AG04449 (cell line): ENCODE data around the gene GSG1L.

Experiments
- CTCF ChIA-PET: fragments of 350-600 bp; formaldehyde crosslinking; extraction: SDS; loops from one replicate; lab custom pipeline; 2021; ENCODE audit warnings: antibody characterized with exemption; lab: Yijun Ruan, JAX
- POLR2A ChIA-PET: fragments of 400-600, 350-600 bp; formaldehyde crosslinking; extraction: SDS; loops from one replicate; lab custom pipeline; 2020; ENCODE audit warnings: antibody characterized with exemption, inconsistent platforms; lab: Yijun Ruan, JAX
- DNase-seq: peaks from one replicate; pipeline ENCODE4 v3.0.0-alpha.2; 2010; ENCODE audit warnings: low read depth, low spot score
- H3K4me3 ChIP-seq: 2 replicates; pipeline ENCODE4 v1.5.1; 2011; ENCODE audit warnings: low read depth, mild to moderate bottlenecking, control low read depth, low read length
- CTCF ChIP-seq: IDR thresholded peaks from one replicate; pipeline ENCODE4 v1.5.1; 2011; ENCODE audit warnings: mild to moderate bottlenecking, moderate library complexity, low read length, control low read depth, inconsistent platforms; ENCODE audit not compliant: insufficient read depth; ENCODE audit errors: missing control alignments

Gene GSG1L

GRCh38 chr16:27993587-27993986, 69.9 kb downstream of the GSG1L start:
- POLR2A ChIA-PET = no interaction called here
- CTCF ChIA-PET = no interaction called here
- DNase-seq = no peak
- TF ChIP-seq CTCF = no peak
- no peak overlapping the region for H3K4me3 ChIP-seq

- H3K4me3 ChIP-seq = no peak overlapping the region
- DNase-seq = no peak
- ChIA-PET POLR2A (no interaction called here), CTCF (no interaction called here)
- TF ChIP-seq CTCF = no peak
These were observed 71.6 kb downstream of the GSG1L start for GRCh38 chr16:27991876-27992275.

GRCh38 chr16:27985981-27986380, 77.5 kb downstream of the GSG1L start:
- POLR2A ChIA-PET = no interaction called here

GRCh38 chr16:27984121-27984520, 79.4 kb downstream of the GSG1L start:
- no peak for TF ChIP-seq CTCF
- CTCF ChIA-PET = interaction anchor here (1.9 kb wide), 1 partner anchor 12 kb away, joined by 7 read pairs; no protein-coding TSS in a partner anchor
- no peak overlapping the region for H3K4me3 ChIP-seq
- POLR2A ChIA-PET = no interaction called here
- DNase-seq = no peak

More at GRCh38 chr16:27985981-27986380, 77.5 kb downstream of the GSG1L start:
- no peak overlapping the region for H3K4me3 ChIP-seq
- no peak for TF ChIP-seq CTCF
- CTCF ChIA-PET = no interaction called here
- DNase-seq = no peak

GRCh38 chr16:27983244-27983643, 80.3 kb downstream of the GSG1L start:
- CTCF ChIA-PET = interaction anchor here (1.9 kb wide), 1 partner anchor 11 kb away, joined by 7 read pairs; no protein-coding TSS in a partner anchor

GRCh38 chr16:27982184-27982583, 81.3 kb downstream of the GSG1L start:
- DNase-seq = no peak
- ChIA-PET POLR2A (no interaction called here), CTCF (interaction anchor here (1.4 kb wide), 1 partner anchor 342 kb away, joined by 4 read pairs; no protein-coding TSS in a partner anchor)
- no peak for TF ChIP-seq CTCF
- H3K4me3 ChIP-seq = no peak overlapping the region

More at GRCh38 chr16:27983244-27983643, 80.3 kb downstream of the GSG1L start:
- TF ChIP-seq CTCF = no peak
- DNase-seq = no peak
- POLR2A ChIA-PET = no interaction called here
- no peak overlapping the region for H3K4me3 ChIP-seq
